NCI-H460 (cell line): ENCODE data around the gene CASP6. TPM values are rescaled to one million over a fixed set of nuclear protein-coding genes. Genes with fewer than 3 reads are reported as not detected.
"Not testable (repeated sequence)": the region's sequence is repeated elsewhere in the genome, so short reads cannot be mapped to it uniquely, and the experiment has no call there.

Experiments
- DNase-seq: peaks from one replicate; pipeline ENCODE4 v3.0.0-alpha.2; 2016; ENCODE audit warnings: low read depth; ENCODE audit errors: extremely low read depth
- total RNA-seq: library from RNA; depleted of rRNA; stranded (reverse); fragments of >200 nt; shearing (Covaris generic); gene quantifications from 2 replicates; pipeline ENCODE4 v1.2.3, GENCODE V29; 2014

CASP6 gene
- total RNA-seq, 1 experiment from 2014 or later: 26.3 TPM

GRCh38 chr4:109722357-109722756 lies 19.1 kb upstream of the CASP6 start:
- DNase-seq: no peak

GRCh38 chr4:109721033-109721432 lies 17.8 kb upstream of the CASP6 start:
- no peak for DNase-seq

DNA sequence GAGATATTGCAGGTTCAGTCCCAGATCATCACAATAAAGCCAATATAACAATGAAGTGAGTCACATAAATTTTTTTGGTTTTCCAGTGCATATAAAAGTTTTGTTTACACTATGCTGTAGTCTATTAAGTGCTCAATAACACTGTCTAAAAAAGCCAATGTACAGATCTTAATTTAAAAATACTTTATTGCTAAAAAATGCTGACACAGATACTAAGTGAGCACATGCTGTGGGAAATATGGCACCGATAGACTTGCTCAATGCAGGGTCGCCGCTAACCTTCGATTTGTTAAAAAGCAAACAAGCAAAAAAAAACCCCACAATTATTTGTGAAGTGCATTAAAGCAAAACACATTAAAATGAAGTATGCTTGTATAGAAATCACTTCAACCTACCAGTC lies 16.4 kb upstream of the CASP6 start:
- DNase-seq: no peak

DNA sequence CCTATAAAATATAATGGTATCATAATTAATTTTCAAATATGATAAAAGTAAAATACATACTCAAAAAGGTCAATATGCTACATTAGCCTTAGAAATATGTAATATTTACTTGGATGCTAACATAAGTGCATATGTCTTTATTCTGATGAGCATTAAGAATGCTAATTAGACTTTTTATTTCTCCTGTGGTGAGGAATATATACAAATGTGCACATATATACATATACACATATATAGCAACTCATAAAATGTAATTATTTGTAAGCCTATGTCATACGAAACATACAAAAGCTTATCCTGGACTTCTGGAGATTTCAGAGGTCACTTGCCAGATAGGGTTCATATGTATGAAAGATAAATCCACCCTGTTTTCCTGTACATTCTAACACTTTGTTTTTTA lies 15.5 kb upstream of the CASP6 start:
- DNase-seq: no peak

DNA sequence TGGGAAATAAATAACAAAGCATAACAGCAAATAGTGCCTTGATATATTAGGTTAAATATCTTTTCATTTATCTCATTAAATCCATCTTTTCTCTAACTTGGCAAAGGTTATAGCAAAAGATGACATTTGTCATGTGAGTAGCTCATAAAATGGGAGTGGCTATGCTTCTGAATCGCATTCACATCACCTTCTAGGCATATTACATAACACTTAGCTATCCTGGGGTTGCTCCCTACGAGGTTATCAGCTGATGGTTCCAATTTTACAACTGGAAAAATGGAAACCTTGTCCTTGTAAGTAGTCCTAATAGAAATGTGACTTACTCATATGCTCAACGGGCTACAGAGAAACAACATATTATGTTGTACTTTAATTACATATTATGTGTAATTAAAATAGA lies 10.3 kb upstream of the CASP6 start:
- DNase-seq: no peak

GRCh38 chr4:109708990-109709389 lies 5.7 kb upstream of the CASP6 start:
- DNase-seq: no peak

DNA sequence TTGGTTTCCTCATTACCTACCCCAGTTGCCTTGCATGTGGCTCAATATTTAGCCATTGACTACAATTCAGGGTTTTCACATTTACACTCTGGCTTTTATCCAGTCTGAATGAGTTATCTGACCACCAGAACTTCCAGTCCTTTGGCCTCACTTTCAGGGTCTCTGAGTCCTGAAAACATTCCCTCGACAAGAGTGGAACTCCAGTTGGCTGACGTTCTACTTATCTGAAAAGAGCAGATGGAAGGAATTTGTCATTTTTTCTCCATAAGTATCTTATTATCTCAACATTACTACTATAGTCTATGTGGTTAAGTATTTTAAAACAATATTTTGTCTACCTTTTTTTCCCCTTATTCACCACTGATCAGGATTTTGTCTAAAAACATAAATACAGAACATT lies 5.2 kb upstream of the CASP6 start:
- DNase-seq: no peak

GRCh38 chr4:109703664-109704361 lies 568 bp upstream of the CASP6 start:
- DNase-seq: no peak

- no peak for DNase-seq
Observed at GRCh38 chr4:109701566-109702410, 1.5 kb downstream of the CASP6 start.

DNA sequence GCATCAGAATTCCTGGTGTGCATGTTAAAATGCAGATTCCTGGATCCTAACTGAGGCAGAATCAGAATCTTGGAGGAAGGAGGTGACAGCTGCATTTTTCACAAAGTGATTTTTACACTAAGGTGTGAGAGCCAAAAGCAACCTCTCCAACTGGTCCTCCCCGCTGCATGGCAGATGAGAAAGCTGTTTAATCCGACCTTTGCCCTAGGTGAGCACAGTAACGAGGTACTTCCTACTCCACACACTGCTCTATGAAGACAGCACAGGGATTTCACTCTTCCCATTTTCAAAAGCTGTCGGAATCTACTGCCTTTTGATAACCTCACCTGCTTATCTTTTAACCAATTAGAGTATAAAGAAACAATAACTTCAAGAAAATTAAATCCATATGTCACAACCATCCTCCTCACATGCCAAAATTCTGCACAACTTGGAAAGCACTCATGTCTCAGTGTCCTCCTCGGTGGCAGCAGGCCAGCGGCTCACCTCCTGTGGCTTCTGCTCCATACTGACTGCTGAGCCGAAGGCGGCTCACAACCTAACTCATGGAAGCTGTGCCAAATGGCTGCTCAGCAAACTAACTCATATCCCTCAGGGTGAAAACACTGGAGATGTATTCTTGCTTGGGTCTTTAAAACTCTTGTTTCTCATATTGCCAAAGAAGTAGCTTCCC lies 3.6 kb downstream of the CASP6 start:
- no peak for DNase-seq

GRCh38 chr4:109698656-109699055 lies 4.6 kb downstream of the CASP6 start:
- DNase-seq: no peak

- DNase-seq: no peak
Observed at GRCh38 chr4:109691411-109691920, 11.8 kb downstream of the CASP6 start.

GRCh38 chr4:109690690-109691410 lies 12.4 kb downstream of the CASP6 start:
- no peak for DNase-seq

- DNase-seq: no peak
Observed at GRCh38 chr4:109684727-109685126, 18.5 kb downstream of the CASP6 start.

GRCh38 chr4:109683621-109684253 lies 19.5 kb downstream of the CASP6 start:
- DNase-seq: no peak

DNA sequence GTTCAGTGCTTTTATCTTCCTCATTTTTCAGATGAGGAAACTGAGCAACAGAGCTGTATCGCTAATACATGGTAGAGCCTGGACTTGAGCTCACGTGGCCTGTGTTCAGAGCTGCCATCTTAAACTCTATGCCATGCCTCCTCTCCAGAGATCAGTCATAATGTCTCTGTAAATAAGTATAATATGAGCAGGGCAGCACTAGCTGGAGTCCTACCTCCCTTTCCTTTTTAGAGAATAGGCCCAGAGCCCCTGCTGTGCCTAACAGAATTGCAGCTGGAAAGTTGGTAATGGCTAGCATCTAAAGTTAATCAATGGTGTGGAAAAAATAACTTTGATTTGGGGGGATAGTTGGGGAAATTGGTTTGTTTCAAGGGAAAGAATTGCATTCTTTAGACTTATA lies 20.4 kb downstream of the CASP6 start:
- DNase-seq: no peak

DNA sequence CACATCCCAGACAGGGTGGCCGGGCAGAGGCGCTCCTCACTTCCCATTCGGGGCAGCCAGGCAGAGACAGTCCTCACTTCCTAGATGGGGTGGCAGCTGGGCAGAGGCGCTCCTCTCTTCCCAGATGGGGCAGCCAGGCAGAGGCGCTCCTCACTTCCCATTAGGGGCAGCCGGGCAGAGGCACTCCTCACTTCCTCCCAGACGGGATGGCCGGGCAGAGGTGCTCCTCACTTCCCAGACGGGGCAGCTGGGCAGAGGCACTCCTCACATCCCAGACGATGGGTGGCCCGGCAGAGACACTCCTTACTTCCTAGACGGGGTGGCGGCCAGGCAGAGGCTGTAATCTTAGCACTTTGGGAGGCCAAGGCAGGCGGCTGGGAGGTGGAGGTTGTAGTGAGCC lies 24.3 kb downstream of the CASP6 start:
- DNase-seq: not testable (repeated sequence)

DNA sequence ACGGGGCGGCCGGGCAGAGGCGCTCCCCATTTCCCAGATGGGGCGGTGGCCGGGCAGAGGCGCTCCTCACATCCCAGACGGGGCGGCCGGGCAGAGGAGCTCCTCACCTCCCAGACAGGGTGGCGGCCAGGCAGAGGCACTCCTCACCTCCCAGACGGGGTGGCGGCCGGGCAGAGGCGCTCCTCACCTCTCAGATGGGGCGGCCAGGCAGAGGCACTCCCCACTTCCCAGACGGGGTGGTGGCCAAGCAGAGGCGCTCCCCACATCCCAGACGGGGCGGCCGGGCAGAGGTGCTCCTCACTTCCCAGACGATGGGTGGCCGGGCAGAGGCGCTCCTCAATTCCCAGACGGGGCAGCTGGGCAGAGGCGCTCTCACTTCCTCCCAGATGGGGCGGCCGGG lies 24.8 kb downstream of the CASP6 start:
- DNase-seq: not testable (repeated sequence)

- no peak for DNase-seq
Observed at GRCh38 chr4:109676886-109677285, 26.4 kb downstream of the CASP6 start.

DNA sequence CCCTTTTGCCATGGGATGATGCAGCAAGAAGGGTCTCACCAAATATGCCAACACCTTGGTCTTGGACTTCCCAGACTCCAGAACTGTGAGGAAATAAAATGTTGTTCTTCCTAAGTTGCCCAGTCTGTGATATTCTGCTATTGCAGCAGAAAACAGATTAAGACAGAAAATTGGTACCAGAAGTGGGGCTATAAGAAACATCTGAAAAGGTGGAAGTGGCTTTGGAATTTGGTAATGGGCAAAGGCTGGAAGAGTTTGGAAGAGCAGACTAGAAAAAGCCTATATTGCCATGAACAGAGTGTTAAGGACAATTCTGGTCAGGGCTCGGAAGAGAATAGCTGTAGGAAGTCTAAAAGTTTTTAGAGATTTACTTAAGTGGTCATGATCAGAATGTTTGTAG lies 27.4 kb downstream of the CASP6 start:
- no peak for DNase-seq
